Epidermal melanocyte (primary cell): ENCODE measurements around the gene CCZ1B.
"Not testable (repeated sequence)": the region's sequence is repeated elsewhere in the genome, so short reads cannot be mapped to it uniquely, and the experiment has no call there.

ENCODE experiments used
- DNase-seq: peaks from one replicate; pipeline ENCODE4 v3.0.0; 2011; ENCODE audit warnings: low spot score; ENCODE audit not compliant: insufficient read length

The CCZ1B gene

GRCh38 chr7:6826151-6826550, at the start of gene CCZ1B:
TSS of gene CCZ1B (minus strand) at chr7:6826275. CDS start at chr7:6826197, 78 bp downstream.
- DNase-seq = not testable (repeated sequence)

GRCh38 chr7:6875022-6875421, 48.9 kb upstream of the CCZ1B start:
- DNase-seq = not testable (repeated sequence)

GRCh38 chr7:6872246-6872945, 46.3 kb upstream of the CCZ1B start:
- not testable (repeated sequence) for DNase-seq

- DNase-seq = not testable (repeated sequence)
These were observed 45.5 kb upstream of the CCZ1B start for GRCh38 chr7:6871421-6872144.

GRCh38 chr7:6864751-6865150, 38.7 kb upstream of the CCZ1B start:
- DNase-seq = not testable (repeated sequence)

- DNase-seq = not testable (repeated sequence)
These were observed 38.1 kb upstream of the CCZ1B start for GRCh38 chr7:6864188-6864587.

GRCh38 chr7:6862876-6863275, 36.8 kb upstream of the CCZ1B start:
- not testable (repeated sequence) for DNase-seq

GRCh38 chr7:6857721-6858314, 31.7 kb upstream of the CCZ1B start:
- not testable (repeated sequence) for DNase-seq

GRCh38 chr7:6855563-6856131, 29.6 kb upstream of the CCZ1B start:
- not testable (repeated sequence) for DNase-seq

- DNase-seq = not testable (repeated sequence)
These were observed 28.9 kb upstream of the CCZ1B start for GRCh38 chr7:6854747-6855562.

GRCh38 chr7:6853681-6854080, 27.6 kb upstream of the CCZ1B start:
- not testable (repeated sequence) for DNase-seq

- DNase-seq = not testable (repeated sequence)
These were observed 23.1 kb upstream of the CCZ1B start for GRCh38 chr7:6849127-6849526.

- not testable (repeated sequence) for DNase-seq
These were observed 21.7 kb upstream of the CCZ1B start for GRCh38 chr7:6847751-6848150.

- not testable (repeated sequence) for DNase-seq
These were observed 19.9 kb upstream of the CCZ1B start for GRCh38 chr7:6845971-6846449.

- not testable (repeated sequence) for DNase-seq
These were observed 17.6 kb upstream of the CCZ1B start for GRCh38 chr7:6843654-6844053.

GRCh38 chr7:6843092-6843491, 17.0 kb upstream of the CCZ1B start:
- not testable (repeated sequence) for DNase-seq

GRCh38 chr7:6842278-6842921, 16.3 kb upstream of the CCZ1B start:
- not testable (repeated sequence) for DNase-seq

GRCh38 chr7:6837081-6837480, 11.0 kb upstream of the CCZ1B start:
- DNase-seq = not testable (repeated sequence)

GRCh38 chr7:6835521-6835920, 9.4 kb upstream of the CCZ1B start:
- not testable (repeated sequence) for DNase-seq

GRCh38 chr7:6833636-6834035, 7.6 kb upstream of the CCZ1B start:
- no peak for DNase-seq
